HepG2 (cell line): Measurements from ENCODE around the gene SUN1. TPM values are rescaled to one million over a fixed set of nuclear protein-coding genes. Genes with fewer than 3 reads are reported as not detected.

Source experiments
- CENPBD1 ChIP-seq: sonication (generic); formaldehyde crosslinking; IDR thresholded peaks from 2 replicates; pipeline ENCODE4 v1.8.0; 2022; ENCODE audit warnings: missing genetic modification reagents, low read depth, mild to moderate bottlenecking, borderline replicate concordance
- PBX3 ChIP-seq: sonication (generic); formaldehyde crosslinking; IDR thresholded peaks from 2 replicates; pipeline ENCODE4 v1.8.1; 2023; ENCODE audit warnings: missing genetic modification reagents, inconsistent platforms, borderline replicate concordance
- RARA ChIP-seq: IDR thresholded peaks from 2 replicates; pipeline ENCODE4 v1.6.1; 2016; ENCODE audit warnings: missing genetic modification reagents, missing compliant biosample characterization
- ZNF234 ChIP-seq: sonication (generic); formaldehyde crosslinking; conservative IDR thresholded peaks from 2 replicates; pipeline ENCODE4 v1.5.1; 2020; ENCODE audit warnings: mild to moderate bottlenecking, missing genetic modification reagents
- ZNF260 ChIP-seq: sonication (generic); formaldehyde crosslinking; IDR thresholded peaks from 2 replicates; pipeline ENCODE4 v1.4.0; 2020; ENCODE audit warnings: missing genetic modification reagents, low read depth, mild to moderate bottlenecking, borderline replicate concordance
- ZNF687 ChIP-seq: sonication (generic); formaldehyde crosslinking; IDR thresholded peaks from 2 replicates; pipeline ENCODE4 v1.5.1; 2020; ENCODE audit warnings: mild to moderate bottlenecking, missing genetic modification reagents, moderate library complexity
- polyA plus RNA-seq, 8 experiments: library from polyadenylated mRNA; depleted of rRNA in 3 of 8; stranded (reverse) in 7 of 8; unstranded in 1 of 8; fragments of >200 nt; fragmentation: Illumina TruSeq in 4 of 8; extraction: Trizol in 4 of 8; gene quantifications; 2 replicates each; pipeline versions ENCODE4 v1.2.1 to v1.2.3, GENCODE V29; 2011 to 2016; ENCODE audit warnings: low read depth in 4 of 8, missing spikeins in 1 of 8, mixed read lengths in 1 of 8; ENCODE audit not compliant: insufficient read depth in 1 of 8
- total RNA-seq, 5 experiments: library from RNA; depleted of rRNA; stranded (reverse); fragments of >200 nt; fragmentation: Illumina TruSeq; extraction: Trizol; gene quantifications; 2 replicates each; pipeline ENCODE4 v1.2.3, GENCODE V29; 2016; ENCODE audit warnings: low read depth in 1 of 5

SUN1 gene
- total and polyA plus RNA-seq, 2 of the 13 experiments (the other 11 are each of a cell fraction or from before 2014, with no cell fraction given): 47.0 to 126 TPM

- no peak for TF ChIP-seq ZNF260
- TF ChIP-seq ZNF234 (CRISPR knock-in tag): no peak
- TF ChIP-seq RARA (CRISPR knock-in tag): no peak
- no peak for TF ChIP-seq CENPBD1 (CRISPR knock-in tag)
- TF ChIP-seq ZNF687 (CRISPR knock-in tag): no peak
- no peak for TF ChIP-seq PBX3 (CRISPR knock-in tag)
Measured at GRCh38 chr7:915291-916218, 83.3 kb downstream of the SUN1 start (continued).
